ENCODE data around the gene TBL3.

The TBL3 gene

GRCh38 chr16:1944612-1945199, 27.1 kb upstream of the TBL3 start:
- TF ChIP-seq NFIC (IDR thresholded peaks at IDR 0.05), result no peak
- no peak for TF ChIP-seq MAX (IDR thresholded peaks at IDR 0.05)
- no peak for TF ChIP-seq EP300 (IDR thresholded peaks at IDR 0.05; ENCODE audit: borderline replicate concordance)
- TF ChIP-seq CREB1 (IDR thresholded peaks at IDR 0.05; ENCODE audit: low read depth), result no peak
- no peak for TF ChIP-seq TCF12 (IDR thresholded peaks at IDR 0.05; ENCODE audit: low read depth)
- TF ChIP-seq REST (IDR thresholded peaks at IDR 0.05; ENCODE audit: low read depth), result no peak
- TF ChIP-seq EGR1 (IDR thresholded peaks at IDR 0.05), result no peak
- TF ChIP-seq ZBTB7A (IDR thresholded peaks at IDR 0.05; ENCODE audit: low read depth), result no peak

GRCh38 chr16:1945559-1946391, 26.1 kb upstream of the TBL3 start:
- TF ChIP-seq ZBTB7A (IDR thresholded peaks at IDR 0.05; ENCODE audit: low read depth), result no peak
- no peak for TF ChIP-seq REST (IDR thresholded peaks at IDR 0.05; ENCODE audit: low read depth)
- TF ChIP-seq TEAD4 (IDR thresholded peaks at IDR 0.05), result no peak
- TF ChIP-seq NFIC (IDR thresholded peaks at IDR 0.05), result no peak
- no peak for TF ChIP-seq MAX (IDR thresholded peaks at IDR 0.05)
- no peak for TF ChIP-seq EP300 (IDR thresholded peaks at IDR 0.05; ENCODE audit: borderline replicate concordance)
- TF ChIP-seq YY1 (IDR thresholded peaks at IDR 0.05; ENCODE audit: low read depth), result no peak
- no peak for TF ChIP-seq CEBPB (IDR thresholded peaks at IDR 0.05)
- no peak for TF ChIP-seq FOXM1 (IDR thresholded peaks at IDR 0.05; ENCODE audit: borderline replicate concordance, low read depth)
- no peak for TF ChIP-seq RAD21 (IDR thresholded peaks at IDR 0.05; ENCODE audit: low read depth)

GRCh38 chr16:1946495-1947368, 25.1 kb upstream of the TBL3 start:
- no peak for TF ChIP-seq NFIC (IDR thresholded peaks at IDR 0.05)
- TF ChIP-seq RAD21 (IDR thresholded peaks at IDR 0.05; ENCODE audit: low read depth), result no peak
- TF ChIP-seq TCF12 (IDR thresholded peaks at IDR 0.05; ENCODE audit: low read depth), result no peak
- TF ChIP-seq CEBPB (IDR thresholded peaks at IDR 0.05), result no peak
- TF ChIP-seq EP300 (IDR thresholded peaks at IDR 0.05; ENCODE audit: borderline replicate concordance), result no peak
- no peak for TF ChIP-seq CREB1 (IDR thresholded peaks at IDR 0.05; ENCODE audit: low read depth)
- TF ChIP-seq ZBTB7A (IDR thresholded peaks at IDR 0.05; ENCODE audit: low read depth), result no peak
- no peak for TF ChIP-seq FOXM1 (IDR thresholded peaks at IDR 0.05; ENCODE audit: borderline replicate concordance, low read depth)
- no peak for TF ChIP-seq TEAD4 (IDR thresholded peaks at IDR 0.05)
- no peak for TF ChIP-seq EGR1 (IDR thresholded peaks at IDR 0.05)
- no peak for TF ChIP-seq USF1 (IDR thresholded peaks at IDR 0.05)
- TF ChIP-seq YY1 (IDR thresholded peaks at IDR 0.05; ENCODE audit: low read depth), result no peak
- TF ChIP-seq MAX (IDR thresholded peaks at IDR 0.05), result no peak
- TF ChIP-seq TAF1 (IDR thresholded peaks at IDR 0.05; ENCODE audit: low read depth), result no peak
- no peak for TF ChIP-seq REST (IDR thresholded peaks at IDR 0.05; ENCODE audit: low read depth)

- TF ChIP-seq TEAD4 (IDR thresholded peaks at IDR 0.05), result no peak
Observed at GRCh38 chr16:1947369-1947670, 24.5 kb upstream of the TBL3 start.
